Gastroesophageal sphincter (tissue), 3 donors: Measurements from ENCODE around the gene LYVE1.

Source experiments
- POLR2A ChIP-seq, 2 donors: fragments of 450-650 bp; IDR thresholded peaks; one replicate each; pipeline ENCODE4 v1.6.1; 2017; ENCODE audit warnings: antibody characterized with exemption in 2 of 2, mild to moderate bottlenecking in 2 of 2, moderate library complexity in 1 of 2
- TF ChIP-seq, protein P1 (sequence below), 4 experiments: fragments of 200-600 bp in 2 of 4; fragments of 450-650 bp in 2 of 4; sonication (generic) in 1 of 4; IDR thresholded peaks; one replicate each; pipeline ENCODE4 v1.5.1; 2017 to 2019; ENCODE audit warnings: antibody characterized with exemption in 4 of 4, mild to moderate bottlenecking in 2 of 4, moderate library complexity in 2 of 4

- TF ChIP-seq POLR2A (IDR thresholded peaks at IDR 0.05) = no peak
- TF ChIP-seq, protein P1, sequence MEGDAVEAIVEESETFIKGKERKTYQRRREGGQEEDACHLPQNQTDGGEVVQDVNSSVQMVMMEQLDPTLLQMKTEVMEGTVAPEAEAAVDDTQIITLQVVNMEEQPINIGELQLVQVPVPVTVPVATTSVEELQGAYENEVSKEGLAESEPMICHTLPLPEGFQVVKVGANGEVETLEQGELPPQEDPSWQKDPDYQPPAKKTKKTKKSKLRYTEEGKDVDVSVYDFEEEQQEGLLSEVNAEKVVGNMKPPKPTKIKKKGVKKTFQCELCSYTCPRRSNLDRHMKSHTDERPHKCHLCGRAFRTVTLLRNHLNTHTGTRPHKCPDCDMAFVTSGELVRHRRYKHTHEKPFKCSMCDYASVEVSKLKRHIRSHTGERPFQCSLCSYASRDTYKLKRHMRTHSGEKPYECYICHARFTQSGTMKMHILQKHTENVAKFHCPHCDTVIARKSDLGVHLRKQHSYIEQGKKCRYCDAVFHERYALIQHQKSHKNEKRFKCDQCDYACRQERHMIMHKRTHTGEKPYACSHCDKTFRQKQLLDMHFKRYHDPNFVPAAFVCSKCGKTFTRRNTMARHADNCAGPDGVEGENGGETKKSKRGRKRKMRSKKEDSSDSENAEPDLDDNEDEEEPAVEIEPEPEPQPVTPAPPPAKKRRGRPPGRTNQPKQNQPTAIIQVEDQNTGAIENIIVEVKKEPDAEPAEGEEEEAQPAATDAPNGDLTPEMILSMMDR (IDR thresholded peaks at IDR 0.05) = no peak
Observed at GRCh38 chr11:10567446-10567845, 1.0 kb downstream of the LYVE1 start.
